ENCODE data around the gene CFAP210. TPM values are rescaled to one million over a fixed set of nuclear protein-coding genes. Genes with fewer than 3 reads are reported as not detected.

Gene CFAP210
- total RNA-seq, 1 experiment from 2014 or later: 0.94 TPM

DNA sequence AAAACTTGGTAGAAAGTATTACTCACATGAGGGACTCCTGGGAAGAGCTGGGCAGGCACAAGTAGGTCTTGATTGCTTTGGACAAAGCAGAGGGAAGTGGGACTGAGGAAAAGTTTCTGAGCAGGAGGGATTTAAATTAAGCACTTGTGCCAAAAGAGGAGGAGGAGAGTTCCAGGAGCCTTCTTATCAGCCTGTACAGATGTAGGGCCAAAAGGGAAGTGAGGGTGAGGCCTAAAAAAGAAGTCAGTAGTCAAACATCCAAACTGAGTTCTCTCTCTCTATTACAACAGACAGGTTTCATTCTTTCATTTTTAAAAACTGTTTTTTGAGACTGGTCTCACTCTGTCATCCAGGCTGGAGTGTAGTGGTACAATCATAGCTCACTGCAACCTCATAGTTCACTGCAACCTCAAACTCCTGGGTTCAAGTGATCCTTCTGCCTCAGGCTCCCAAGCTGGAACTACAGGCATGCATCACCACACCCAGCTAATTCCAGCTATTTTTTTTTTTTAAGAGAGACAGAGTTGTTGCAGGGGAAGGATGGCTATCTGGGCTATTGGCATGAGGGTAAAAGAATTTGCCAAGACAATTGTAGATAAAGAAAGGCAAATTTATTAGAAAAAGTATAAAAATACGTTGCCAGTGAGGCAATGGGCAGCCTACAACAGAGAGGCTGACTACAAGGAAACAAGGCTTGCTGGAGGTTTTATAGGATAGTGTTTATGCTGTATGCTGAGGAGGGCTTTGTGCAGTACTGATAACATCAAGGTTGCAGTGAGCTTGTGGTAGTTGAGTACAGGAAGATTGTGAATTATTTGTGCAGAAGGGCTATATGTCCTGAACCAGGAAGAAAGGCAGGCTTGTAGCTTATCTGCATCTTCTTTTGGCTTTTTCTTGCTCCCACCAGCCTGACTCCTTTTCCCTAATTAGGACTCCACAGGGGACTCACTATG, 29.0 kb downstream of the CFAP210 start:
- H3K27ac Mint-ChIP-seq: peak overlapping the region in 1 of 3 experiments; percentile 36; a peak in 1 of 7 replicates
- H4K5ac ChIP-seq (ENCODE audit: insufficient read length, low read depth, low read length): no peak overlapping the region
- H2AFZ ChIP-seq (ENCODE audit: low read length): no peak overlapping the region
- H3K4ac ChIP-seq (ENCODE audit: low read depth, low read length): no peak overlapping the region
- H3K56ac ChIP-seq (ENCODE audit: insufficient read length, low read depth, low read length): no peak overlapping the region
- H3K23ac ChIP-seq (ENCODE audit: insufficient read length, low read depth, low read length): no peak overlapping the region
- H3T11ph ChIP-seq (ENCODE audit: low read length): no peak overlapping the region
- no peak for DNase-seq
- H3K18ac ChIP-seq (ENCODE audit: insufficient read length, low read depth, low read length): no peak overlapping the region
- no peak overlapping the region for H2BK120ac ChIP-seq (ENCODE audit: low read depth, low read length, poor library complexity, severe bottlenecking)
- H3K27me3 ChIP-seq (ENCODE audit: insufficient read depth, low read length): no peaks in the 10 kb centered on the region
- H3K36me3 Mint-ChIP-seq (ENCODE audit: insufficient read depth in 1 of 3, low read depth in 3 of 3): no peaks in the 10 kb centered on the region
- H3K27ac ChIP-seq (ENCODE audit: insufficient read length, low read depth, low read length): no peak overlapping the region
- no peak overlapping the region for H2BK5ac ChIP-seq (ENCODE audit: insufficient read length, low read length)
- H4K20me1 ChIP-seq (ENCODE audit: control insufficient read depth, insufficient read depth, insufficient read length): no peaks in the 10 kb centered on the region
- no peak overlapping the region for H3K9ac ChIP-seq (ENCODE audit: extremely low read depth, insufficient read length, low read length)
- no peaks in the 10 kb centered on the region for H3K4me1 Mint-ChIP-seq
- H2BK20ac ChIP-seq (ENCODE audit: low read depth, low read length, poor library complexity, severe bottlenecking): no peak overlapping the region
- no CpG with 5 or more reads among the region's 1 CpG for WGBS (ENCODE audit: extremely low coverage, insufficient read length, low lambda C conversion rate)
- H2BK15ac ChIP-seq (ENCODE audit: low read depth, low read length): no peak overlapping the region
- H3K79me1 ChIP-seq (ENCODE audit: insufficient read depth, low read depth, low read length, poor library complexity, severe bottlenecking): no peaks in the 10 kb centered on the region
- H3K9me3 Mint-ChIP-seq: no peaks in the 10 kb centered on the region
- no peak overlapping the region for H2AK5ac ChIP-seq (ENCODE audit: insufficient read length, low read length)
- no peak overlapping the region for H3K4me3 Mint-ChIP-seq
- H3K4me1 ChIP-seq (ENCODE audit: insufficient read depth, low read length): no peaks in the 10 kb centered on the region
- H3K23me2 ChIP-seq (ENCODE audit: insufficient read length, low read depth, low read length, poor library complexity, severe bottlenecking): no peaks in the 10 kb centered on the region
- H2BK12ac ChIP-seq (ENCODE audit: insufficient read length, low read depth, low read length): no peak overlapping the region
- TF ChIP-seq, protein P1, sequence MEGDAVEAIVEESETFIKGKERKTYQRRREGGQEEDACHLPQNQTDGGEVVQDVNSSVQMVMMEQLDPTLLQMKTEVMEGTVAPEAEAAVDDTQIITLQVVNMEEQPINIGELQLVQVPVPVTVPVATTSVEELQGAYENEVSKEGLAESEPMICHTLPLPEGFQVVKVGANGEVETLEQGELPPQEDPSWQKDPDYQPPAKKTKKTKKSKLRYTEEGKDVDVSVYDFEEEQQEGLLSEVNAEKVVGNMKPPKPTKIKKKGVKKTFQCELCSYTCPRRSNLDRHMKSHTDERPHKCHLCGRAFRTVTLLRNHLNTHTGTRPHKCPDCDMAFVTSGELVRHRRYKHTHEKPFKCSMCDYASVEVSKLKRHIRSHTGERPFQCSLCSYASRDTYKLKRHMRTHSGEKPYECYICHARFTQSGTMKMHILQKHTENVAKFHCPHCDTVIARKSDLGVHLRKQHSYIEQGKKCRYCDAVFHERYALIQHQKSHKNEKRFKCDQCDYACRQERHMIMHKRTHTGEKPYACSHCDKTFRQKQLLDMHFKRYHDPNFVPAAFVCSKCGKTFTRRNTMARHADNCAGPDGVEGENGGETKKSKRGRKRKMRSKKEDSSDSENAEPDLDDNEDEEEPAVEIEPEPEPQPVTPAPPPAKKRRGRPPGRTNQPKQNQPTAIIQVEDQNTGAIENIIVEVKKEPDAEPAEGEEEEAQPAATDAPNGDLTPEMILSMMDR (conservative IDR thresholded peaks at IDR 0.05): no peak
- H3K4me2 ChIP-seq (ENCODE audit: insufficient read depth, insufficient read length, low read length): no peak overlapping the region
- H3K79me2 ChIP-seq (ENCODE audit: insufficient read depth, low read length): no peaks in the 10 kb centered on the region
- no peak overlapping the region for H4K8ac ChIP-seq (replicated peaks; ENCODE audit: insufficient read length, low read depth, low read length)
- no peaks in the 10 kb centered on the region for H3K27me3 Mint-ChIP-seq (ENCODE audit: low read depth)
- no peaks in the 10 kb centered on the region for H3K9me3 ChIP-seq (ENCODE audit: control insufficient read depth, low read depth, low read length)
- H4K91ac ChIP-seq (ENCODE audit: insufficient read length, low read depth, low read length): no peak overlapping the region
- H3K14ac ChIP-seq (ENCODE audit: insufficient read depth, low read length): no peak overlapping the region

Data from H9 (cell line).